HG03025 (cell line): ENCODE measurements around the gene FNTB.
"Not testable (repeated sequence)": the region's sequence is repeated elsewhere in the genome, so short reads cannot be mapped to it uniquely, and the experiment has no call there.

ENCODE experiments used
- ATAC-seq: cut with Tn5 transposase; IDR thresholded peaks from one replicate; pipeline ENCODE4 v1.9.1; 2021; ENCODE audit warnings: mild to moderate bottlenecking, moderate library complexity; ENCODE audit not compliant: unreplicated experiment, low FRiP score

Gene FNTB

DNA sequence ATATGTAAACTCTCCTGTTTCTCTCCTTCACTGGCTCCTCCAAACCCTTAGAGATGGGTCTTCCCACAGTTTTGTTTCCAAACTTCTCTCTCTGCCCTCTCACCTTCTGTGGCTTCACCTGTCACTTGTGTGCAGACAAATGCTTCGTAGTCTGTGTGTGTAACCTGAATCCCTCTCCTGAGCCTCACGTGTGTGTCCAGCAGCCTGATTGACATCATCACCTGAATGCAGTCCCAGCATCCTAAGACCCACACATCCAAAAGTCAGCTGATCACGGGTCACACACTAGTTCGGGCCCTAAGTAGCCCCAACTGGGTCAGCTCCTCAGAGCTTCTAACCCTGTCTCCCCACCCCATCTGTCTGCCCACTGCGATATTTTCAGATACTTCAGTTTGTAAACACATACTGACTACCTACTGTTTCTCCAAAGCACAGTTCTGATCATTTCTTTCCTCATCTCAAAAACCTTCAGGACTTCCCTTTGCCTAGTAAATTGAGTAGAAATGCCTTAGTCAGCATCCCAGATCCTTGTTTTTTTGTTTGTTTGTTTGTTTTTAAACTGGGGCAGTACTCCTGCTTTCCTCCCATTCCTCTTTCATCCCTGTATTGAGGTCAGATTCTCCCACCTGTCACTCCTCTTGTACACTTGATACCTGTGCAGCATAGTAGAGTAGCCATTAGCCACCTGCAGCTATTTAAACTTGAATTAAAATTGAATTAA, 23.7 kb downstream of the FNTB start:
- ATAC-seq, result no peak

DNA sequence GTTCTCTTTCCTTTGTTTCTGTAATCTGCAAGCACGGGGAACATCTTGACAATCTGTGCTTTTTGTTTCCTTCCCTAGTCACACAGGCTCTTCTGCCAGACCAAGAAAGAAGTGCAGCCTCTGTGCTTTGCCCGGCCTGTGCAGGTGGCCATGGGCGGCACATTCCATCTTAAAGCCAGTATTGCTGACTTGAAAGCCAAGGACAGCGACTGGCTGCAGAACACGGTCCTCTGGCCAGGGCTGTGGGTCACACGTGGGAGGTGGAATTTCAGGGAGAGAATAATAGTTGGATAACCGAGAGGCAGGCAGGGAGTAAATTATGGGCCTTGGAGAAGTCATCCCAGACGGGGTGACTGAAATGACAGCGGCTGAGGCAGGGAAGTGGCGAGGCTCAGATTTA, 24.8 kb downstream of the FNTB start:
- ATAC-seq, result no peak

DNA sequence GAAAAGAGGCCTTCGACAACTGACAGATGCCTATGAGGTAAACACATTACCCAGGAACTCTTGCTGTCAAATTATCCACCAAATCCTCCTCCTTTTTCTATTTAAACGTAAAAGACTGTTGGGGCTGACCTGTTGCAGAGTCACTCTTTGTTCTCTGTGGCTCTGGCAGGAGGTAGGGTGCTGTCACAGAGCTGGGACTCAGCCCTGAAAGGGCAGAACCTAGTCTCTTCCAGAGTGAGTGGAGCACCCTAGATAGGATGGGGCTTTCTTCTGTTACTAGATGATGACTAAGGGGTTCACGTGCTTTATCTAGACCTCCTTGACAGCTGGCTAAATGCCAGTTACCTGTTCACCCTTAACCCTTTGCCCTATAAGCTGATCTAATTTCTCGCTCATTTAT, 25.7 kb downstream of the FNTB start:
- no peak for ATAC-seq

DNA sequence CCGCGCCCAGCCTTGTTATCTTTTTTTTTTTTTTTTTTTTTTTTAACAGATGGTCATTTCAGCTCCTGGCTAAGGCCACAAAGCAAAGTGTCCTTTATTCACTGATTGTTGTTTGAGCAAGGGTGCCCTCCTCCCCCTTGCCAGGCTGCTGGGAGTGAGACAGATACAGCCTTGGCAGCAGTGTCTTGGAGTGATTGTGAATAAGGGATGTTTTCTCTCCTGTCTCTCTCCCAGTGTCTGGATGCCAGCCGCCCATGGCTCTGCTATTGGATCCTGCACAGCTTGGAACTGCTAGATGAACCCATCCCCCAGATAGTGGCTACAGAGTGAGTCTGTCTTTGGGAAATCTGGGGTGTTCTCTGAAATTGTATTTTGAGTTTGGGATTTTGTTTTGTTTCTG, 28.7 kb downstream of the FNTB start:
- no peak for ATAC-seq

DNA sequence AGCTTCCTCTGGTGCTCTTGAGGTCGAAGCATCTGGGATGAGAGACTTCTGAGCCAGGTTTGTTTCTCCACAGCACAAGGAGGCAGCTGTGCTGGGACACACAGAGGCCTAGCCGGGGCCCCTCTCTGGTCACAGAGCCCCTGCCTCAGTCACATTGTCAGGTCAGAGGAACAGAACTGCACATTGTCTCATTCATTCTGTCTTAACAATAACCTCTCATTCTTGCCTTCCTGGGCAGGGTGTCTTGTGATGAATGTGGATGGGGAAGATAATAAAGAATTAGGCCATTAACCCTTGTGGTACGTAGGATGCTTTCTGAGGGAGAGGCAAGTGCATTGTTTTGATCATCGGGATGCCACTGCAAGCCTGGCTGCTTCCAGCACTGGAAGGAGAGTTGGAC, 29.8 kb downstream of the FNTB start:
- no peak for ATAC-seq

DNA sequence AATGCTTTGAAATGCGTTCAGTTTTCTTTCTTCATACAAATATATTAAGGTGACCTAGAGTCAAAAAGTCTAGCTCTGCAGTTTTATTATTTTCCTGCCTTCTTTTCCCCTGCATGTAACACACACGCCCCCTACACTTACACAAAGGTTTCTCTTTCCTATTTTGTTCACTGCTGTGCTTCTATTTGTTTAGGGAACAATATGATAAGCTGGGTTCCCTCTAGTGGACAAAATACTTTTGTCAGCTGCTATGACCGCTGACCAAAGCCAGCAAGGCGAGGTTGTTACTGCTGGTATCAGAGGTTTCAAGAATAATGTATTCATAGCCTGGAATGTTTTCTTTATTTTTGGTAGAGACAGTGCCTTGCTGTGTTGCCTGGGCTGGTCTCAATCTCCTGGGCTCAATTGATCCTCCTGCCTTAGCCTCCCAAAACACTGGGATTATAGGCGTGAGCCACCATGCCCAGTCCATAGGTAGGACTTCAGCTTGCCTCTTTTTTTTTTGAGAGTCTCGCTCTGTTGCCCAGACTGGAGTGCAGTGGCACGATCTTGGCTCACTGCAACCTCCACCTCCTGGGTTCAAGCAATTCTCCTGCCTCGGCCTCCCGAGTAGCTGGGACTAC, 33.4 kb downstream of the FNTB start:
- ATAC-seq, result no peak

DNA sequence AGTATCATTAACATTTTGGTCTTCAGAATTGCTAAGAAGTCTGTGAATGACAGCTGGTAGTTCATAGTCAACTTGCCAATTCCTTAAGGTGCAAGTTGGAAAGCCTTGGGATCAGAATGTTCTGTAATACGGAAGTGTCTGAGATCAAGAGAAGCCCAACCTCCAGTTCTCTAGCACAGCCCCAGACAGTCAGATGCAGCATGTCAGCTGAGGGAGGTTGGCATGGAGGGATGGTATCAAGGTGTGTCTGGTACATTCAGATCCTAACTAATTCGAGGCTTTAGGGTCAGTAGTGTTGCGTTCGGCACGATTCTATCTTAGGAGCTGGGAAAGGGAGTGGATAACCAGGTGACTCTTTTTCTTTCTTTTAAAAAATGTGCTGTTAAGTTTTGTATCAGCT, 38.3 kb downstream of the FNTB start:
- ATAC-seq, result no peak

DNA sequence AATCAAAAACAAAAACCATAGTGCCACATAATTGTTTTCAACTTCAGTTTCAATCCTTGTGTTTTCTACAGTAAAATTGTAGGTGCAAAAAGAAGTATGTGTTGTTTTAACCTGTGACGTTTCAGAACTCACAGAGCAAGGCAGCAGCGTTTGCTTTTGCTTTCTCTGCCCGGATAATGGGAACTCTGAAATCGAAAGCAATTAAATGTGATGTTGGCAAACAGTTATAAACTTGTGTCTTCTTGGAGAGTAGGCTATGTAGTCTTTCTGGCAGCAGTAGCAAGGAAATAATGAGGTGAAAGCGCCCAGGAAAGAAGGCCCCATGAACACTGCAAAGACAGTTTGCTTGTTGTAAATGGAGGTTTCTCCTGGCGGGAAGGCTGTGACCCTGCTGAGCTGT, 39.1 kb downstream of the FNTB start:
- no peak for ATAC-seq

DNA sequence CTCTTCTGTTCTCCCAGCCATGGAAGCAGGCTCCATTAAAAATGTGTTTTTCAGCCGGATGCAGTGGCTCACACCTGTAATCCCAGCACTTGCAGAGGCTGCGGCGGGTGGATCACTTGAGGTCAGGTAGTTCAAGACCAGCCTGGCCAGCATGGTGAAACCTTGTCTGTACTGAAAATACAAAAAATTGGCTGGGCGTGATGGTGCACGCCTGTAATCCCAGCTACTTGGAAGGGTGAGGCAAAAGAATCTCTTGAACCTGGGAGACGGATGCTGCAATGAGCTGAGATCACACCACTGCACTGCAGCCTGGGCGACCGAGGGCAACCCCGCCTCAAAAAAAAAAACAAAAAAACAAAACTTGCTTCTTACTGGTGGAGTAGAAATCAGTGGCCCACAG, 39.8 kb downstream of the FNTB start:
- ATAC-seq, result no peak

DNA sequence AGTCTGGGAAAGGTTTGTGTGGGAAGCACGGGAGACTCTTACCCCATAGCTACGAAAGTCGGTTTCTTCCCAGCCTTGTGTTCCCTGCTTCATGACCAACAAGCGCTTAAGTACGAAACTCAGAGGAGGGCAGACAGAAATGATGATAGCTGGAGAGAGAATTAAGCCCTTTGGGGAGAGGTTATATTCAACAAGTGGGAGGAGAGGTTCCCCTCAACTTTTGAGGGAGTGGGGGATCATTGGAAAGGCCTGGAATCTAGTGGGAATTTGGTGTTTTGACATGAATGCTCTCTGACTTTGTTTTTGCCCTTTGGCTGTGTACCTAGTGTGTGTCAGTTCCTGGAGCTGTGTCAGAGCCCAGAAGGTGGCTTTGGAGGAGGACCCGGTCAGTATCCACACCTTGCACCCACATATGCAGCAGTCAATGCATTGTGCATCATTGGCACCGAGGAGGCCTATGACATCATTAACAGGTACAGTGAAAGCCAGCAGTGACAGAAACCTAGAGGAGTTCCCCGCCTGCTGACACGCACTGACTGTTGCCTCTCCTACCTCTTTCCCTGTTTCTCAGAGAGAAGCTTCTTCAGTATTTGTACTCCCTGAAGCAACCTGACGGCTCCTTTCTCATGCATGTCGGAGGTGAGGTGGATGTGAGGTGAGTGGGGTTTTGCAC, 40.6 kb downstream of the FNTB start:
- ATAC-seq, result no peak

DNA sequence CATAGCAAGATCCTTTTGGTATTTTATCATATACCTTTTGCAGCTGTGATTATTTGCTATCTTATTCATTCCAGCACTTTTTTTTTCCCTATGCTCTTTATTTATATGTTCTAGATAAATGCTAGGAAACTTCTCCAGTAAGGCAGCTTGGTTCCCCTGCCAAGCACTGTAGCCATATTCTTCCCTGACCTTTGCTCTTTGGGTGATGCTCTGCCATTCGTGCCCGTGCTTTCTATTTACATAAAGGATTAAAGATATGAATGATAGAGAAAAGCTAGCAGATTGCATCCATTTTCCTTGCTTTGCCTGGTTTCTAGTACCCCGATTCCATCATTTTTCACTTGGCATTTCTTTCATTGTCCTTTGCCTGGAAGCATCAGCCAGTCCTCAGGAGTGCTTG, 42.2 kb downstream of the FNTB start:
- ATAC-seq, result no peak

DNA sequence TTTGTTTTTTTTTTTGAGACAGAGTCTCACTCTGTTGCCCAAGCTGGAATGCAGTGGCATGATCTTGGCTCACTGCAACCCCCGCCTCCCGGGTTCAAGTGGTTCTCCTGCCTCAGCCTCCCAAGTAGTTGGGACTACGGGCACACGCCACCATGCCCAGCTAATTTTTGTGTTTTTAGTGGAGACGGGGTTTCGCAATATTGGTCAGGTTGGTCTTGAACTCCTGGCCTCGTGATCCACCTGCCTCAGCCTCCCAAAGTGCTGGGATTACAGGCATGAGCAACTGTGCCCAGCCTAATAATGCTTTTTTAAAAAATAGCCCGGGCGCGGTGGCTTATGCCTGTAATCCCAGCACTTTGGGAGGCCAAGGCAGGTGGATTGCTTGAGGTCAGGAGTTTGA, 44.6 kb downstream of the FNTB start:
- not testable (repeated sequence) for ATAC-seq

DNA sequence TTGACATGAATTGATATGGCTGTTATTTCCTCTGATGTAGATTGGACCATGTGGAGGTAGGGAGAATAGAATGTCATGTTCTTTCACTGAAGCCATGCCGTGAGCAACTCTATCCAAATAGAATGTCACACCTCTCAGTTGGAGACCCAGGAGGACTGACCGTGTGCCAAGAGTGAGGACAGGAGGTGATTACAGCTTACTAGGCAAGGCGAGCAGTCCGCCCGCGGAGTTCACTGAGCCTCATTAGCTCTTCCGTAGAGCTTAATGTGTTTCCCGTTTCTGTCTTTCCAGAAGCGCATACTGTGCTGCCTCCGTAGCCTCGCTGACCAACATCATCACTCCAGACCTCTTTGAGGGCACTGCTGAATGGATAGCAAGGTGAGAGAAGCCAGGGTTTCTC, 45.6 kb downstream of the FNTB start:
- ATAC-seq, result no peak

DNA sequence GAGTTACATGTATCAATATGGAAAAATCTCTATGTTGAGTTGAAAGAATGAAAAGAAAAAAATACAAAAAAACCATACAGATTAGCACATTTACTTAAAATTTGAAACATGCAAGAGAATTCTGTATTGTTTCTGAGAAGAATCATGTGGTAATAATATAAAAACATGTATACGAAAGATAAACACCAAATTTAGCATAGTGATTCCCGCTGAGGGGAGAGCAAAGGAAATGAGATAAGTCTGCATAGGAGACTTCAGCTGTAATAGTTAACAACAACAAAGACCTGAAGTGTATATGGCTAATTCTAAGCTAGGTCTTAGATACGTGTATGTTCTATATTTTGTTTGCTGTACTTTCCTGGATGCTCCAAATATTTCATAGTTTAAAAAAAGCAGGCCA, 46.5 kb downstream of the FNTB start:
- no peak for ATAC-seq

DNA sequence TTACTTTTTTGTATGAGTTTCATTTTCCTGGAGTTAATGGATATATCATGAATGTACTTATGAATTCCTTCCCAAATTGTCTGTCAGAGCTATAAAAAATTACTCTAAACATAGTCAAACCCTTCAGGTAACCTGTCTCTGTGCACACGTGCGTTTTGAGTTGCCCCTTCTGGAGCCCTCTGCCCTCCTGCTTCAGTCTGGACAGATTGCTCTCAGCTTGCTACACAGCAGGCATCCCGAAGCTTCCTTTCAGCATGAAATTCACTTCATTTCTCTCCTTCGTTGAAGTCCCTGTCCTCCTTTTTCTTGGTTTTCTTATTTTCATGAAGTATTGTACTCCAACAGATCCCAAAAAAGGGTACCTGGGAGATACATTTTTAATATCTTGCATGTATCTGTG, 47.3 kb downstream of the FNTB start:
- no peak for ATAC-seq

DNA sequence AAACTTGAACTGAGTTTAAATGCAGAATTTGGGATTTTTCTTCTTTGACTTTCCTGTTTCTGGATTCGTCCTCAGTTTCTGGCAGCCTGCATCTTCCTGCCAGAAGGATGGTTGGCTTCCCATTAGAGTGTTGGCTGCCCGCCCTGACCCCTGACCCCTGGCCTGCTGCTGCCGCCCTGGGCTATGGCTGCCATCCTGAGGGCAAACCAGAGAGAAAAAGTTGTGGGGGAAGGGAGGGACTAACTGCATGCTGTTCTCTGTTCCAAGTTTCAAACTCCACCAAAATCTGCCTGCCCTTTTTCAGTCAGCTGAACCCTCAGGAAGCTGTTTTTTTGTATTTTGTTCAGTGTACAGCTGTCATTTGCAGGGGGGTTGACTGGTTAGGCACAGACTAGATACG, 48.4 kb downstream of the FNTB start:
- ATAC-seq, result no peak

DNA sequence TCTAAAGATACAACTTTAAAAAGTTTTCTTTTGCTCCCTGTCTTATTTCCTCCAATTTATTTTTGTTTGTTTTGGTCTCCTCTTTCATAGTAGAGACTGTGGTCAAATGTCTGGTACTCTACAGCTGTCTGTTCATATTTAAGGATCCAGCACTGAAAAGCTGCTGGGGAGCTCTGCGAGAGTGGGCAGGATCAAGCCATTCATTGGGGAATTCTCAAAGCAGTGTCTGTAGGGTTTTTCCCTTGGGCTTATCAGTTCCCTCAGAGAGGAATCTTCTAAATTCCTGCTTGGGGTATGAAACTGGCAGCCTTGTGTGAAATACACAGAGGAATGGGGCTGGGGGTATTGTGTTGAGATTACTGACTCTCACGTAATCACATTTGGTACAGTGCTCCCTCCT, 52.3 kb downstream of the FNTB start:
- no peak for ATAC-seq

DNA sequence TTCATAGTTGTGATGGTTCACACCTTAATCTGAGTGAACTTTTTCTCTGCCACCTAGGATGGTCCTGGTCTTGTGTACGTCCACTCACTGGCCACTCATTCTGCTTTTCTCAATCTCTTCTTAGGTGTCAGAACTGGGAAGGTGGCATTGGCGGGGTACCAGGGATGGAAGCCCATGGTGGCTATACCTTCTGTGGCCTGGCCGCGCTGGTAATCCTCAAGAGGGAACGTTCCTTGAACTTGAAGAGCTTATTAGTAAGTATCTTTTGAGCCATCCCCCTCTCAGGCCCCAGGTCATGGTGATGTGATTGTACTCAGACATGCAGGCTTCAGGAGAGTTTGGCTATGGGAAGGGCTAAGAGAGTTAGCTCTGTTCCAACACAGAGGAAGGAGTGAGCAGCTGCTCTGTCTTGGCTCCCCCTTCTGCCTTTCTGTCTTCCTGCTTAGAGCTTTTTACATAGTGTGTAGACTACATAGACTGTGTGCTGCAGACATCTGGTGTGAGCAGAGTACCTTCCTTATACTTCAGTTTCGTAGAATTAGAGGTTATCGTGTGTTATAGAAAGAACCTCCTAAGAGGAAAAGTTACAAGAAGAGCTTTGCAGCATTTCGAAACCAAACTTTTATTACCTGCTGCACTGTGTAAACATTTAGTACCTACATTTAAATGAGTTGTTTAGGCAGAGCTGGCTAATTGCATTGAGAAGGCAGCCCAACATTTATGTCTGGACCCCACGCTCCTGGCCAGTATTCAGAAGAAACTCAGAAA, 54.2 kb downstream of the FNTB start:
- no peak for ATAC-seq

DNA sequence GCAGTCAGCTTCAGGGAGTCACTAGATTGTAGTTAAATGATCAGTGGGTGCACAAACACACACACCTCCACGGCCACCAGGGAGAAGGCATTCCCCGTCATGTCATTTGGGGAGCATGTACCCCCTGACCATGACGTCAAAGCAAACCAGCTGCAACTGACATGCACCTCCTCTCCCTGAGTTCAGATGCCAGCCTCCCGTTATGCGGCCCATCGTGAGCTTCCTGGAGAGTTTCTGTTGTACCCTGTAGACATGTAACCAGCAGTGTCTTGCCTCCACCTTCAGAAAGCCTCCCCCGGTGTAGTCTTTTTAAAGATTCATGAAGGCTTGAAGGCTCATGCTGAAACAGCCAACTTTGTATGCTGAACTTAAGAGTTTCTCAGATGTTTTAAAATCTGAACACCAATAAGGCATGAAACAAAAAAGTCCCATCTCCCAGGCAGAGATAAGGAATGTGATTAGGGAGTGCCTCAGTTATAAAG, 54.8 kb downstream of the FNTB start:
- ATAC-seq, result no peak

DNA sequence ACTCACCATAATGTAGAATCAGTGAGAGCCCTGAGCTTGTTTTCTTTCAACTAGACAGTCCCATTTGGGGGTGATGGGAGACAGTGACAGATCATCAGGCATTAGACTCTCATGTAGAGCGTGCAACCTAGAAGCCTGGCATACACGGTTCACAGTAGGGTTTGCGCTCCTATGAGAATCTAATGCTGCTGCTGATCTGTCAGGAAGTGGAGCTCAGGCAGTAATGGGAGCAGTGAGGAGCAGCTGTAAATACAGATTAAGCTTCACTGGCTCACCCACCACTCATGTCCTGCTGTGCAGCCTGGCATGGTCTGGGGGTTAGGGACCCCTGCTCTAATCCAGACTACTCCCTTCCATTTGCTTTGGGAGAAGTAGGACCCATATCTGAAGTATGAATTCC, 55.6 kb downstream of the FNTB start:
- ATAC-seq, result no peak

DNA sequence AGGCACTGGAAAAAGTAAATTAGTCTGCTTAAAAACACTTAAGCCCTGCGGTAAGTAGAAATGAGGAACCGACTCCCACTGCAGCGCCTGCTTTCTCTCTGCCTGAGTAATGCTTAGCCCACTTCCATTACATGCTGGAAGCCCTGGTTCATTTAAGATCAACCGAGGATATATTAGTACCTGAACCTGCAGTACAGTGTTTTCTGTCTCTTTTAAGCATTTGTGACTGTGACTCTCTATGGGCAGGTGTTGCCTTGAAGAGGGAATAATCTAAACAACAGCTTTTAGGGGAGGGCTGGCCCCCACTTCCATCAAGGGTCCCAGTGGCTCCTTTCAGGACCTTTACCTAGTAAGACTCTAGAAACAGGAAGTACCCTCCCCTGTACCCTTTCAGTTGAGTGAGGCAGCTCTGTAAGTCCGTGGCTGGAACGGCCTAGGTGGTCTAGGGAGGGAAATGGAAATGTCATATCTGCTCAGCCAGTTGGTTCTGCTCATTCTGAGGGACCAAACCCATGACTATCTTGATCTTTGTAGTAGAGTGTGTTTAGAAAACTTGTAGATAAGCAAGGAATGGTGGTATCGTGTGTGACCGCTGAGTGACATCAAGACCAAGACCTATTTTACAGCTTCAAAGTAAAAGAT, 56.2 kb downstream of the FNTB start:
- peak; percentile 64 for ATAC-seq
